ENCODE results near the gene NBDY. TPM values are rescaled to one million over a fixed set of nuclear protein-coding genes. Genes with fewer than 3 reads are reported as not detected.
A peak's percentile ranks its signal among the peaks of the same experiment; 100 is the strongest.

Gene NBDY
- total RNA-seq, 4 donors from 2014 or later = 0.51 to 40.4 (median 13.3) TPM

DNA sequence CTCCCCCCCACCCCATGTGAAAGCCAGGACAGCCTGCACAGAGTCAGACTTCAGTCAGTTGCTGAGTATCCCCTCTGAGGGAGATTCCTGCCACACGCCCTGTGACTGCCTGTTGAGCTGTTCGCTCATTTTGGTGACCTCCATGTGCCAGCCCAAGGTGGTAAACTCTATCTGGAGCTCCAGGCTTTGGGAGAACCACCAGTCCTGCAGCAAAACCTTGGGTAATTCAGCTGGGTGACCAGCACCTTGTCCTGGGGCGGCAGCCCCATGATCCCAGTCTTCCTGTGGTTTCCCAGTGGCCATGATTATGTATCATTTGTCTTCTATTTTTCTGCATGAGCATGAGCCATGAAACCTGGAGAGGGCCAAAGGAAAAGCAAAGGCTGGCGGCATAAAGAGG lies 73.4 kb downstream of the NBDY start:
- H3K9me3 ChIP-seq = no peaks in the 10 kb centered on the region
- no peak for TF ChIP-seq POLR2A (IDR thresholded peaks at IDR 0.05)
- TF ChIP-seq CTCF (IDR thresholded peaks at IDR 0.05) = no peak
- DNase-seq = no peak
- intact Hi-C loops (cut with DNase I; ENCODE audit: low total_unique reads) = no loop called here
- no peaks in the 10 kb centered on the region for H3K27me3 ChIP-seq
- no peaks in the 10 kb centered on the region for H3K36me3 ChIP-seq
- H3K4me3 ChIP-seq = peak overlapping the region in 1 of 2 donors; percentile 47
- H3K27ac ChIP-seq = peak overlapping the region in 1 of 2 donors; percentile 87
- H3K4me1 ChIP-seq = peaks cover 0 to 4% of the 10 kb centered on the region in 2 donors

DNA sequence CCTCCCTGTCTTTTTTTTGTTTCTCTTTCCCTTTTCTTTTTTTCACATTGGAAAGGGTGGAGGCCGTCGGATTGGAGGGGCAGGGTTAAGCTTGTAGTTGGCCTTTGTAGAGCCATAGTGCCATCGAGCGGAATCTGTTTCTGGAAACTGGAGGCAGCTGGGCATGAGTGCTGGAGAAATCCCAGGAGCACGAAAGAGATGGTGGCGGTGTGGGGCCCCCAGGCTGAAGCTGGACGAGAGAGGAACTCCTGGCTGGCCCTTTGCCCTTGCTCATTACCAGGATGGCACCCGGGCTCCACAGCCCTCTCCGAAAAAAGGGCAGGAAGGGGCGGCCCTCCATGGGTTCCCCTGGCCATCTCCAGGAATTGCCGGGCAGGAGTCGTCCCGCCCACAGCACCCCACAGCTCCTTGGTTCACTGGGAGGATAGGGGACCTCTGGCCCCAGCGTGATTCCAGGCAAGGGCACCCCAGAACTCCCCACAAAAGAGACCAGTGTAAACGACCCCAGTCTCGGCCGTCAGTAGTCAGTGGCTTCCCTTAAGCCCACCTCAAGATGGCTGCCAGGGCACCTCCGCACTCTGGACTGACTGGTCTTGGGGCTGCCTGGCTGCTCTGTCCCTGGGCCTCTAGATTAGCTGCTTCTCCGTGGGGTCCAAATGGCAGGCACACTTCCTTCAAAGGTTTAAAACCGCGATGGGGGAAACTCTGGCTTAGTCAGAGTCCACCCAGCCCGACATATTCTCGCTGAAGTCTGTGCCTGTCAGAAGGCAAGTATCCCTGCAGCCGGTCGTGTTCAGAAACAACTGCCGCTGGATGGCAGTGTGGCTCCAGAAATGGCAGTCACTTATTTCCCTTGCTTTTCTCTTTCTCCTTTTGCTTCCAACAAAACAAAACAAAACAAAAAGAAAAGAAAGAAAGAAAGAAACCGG lies 74.1 kb downstream of the NBDY start:
- no peaks in the 10 kb centered on the region for H3K9me3 ChIP-seq
- H3K36me3 ChIP-seq = no peaks in the 10 kb centered on the region
- TF ChIP-seq CTCF (IDR thresholded peaks at IDR 0.05) (peak; percentile 55 to 66 (median 64)), POLR2A (IDR thresholded peaks at IDR 0.05) (no peak)
- intact Hi-C loops (cut with DNase I; ENCODE audit: low total_unique reads) = no loop called here
- H3K27me3 ChIP-seq = no peaks in the 10 kb centered on the region
- H3K27ac ChIP-seq = peak overlapping the region; percentile 51 to 87
- DNase-seq = peak; percentile 76 to 87
- H3K4me1 ChIP-seq = peaks cover 0 to 4% of the 10 kb centered on the region in 2 donors
- peak overlapping the region; percentile 34 to 47 for H3K4me3 ChIP-seq

- H3K27me3 ChIP-seq = no peaks in the 10 kb centered on the region
- H3K36me3 ChIP-seq = no peaks in the 10 kb centered on the region
- H3K27ac ChIP-seq = peak overlapping the region; percentile 51 to 87
- peaks cover 0 to 4% of the 10 kb centered on the region in 2 donors for H3K4me1 ChIP-seq
- H3K4me3 ChIP-seq = no peak overlapping the region
- no peak for TF ChIP-seq CTCF (IDR thresholded peaks at IDR 0.05)
- no peak for DNase-seq
- H3K9me3 ChIP-seq = no peaks in the 10 kb centered on the region
- intact Hi-C loops (cut with DNase I; ENCODE audit: low total_unique reads) = no loop called here
Observed at GRCh38 chrX:56803850-56804681, 75.0 kb downstream of the NBDY start.

DNA sequence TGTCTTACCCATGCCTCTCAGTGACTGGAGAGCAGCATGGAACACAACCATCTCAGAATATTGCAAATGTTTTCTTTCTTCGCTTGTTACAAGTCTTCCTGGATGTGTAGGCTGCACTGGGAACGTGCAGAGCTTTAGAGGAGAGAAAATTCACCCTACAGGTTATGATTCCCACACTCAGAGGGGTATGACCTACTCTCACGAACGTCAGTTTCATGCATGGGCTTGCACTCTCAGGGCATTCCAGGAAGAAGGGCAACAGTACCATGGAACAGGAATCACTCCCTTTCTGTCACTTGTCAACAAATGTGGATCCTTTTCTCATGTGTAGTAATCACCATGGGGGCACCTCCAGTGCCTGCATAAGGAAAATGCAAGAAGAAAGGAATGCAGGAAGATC lies 75.8 kb downstream of the NBDY start:
- no peak for DNase-seq
- no peak overlapping the region for H3K27ac ChIP-seq
- H3K9me3 ChIP-seq = no peaks in the 10 kb centered on the region
- no peaks in the 10 kb centered on the region for H3K27me3 ChIP-seq
- peaks cover 0 to 4% of the 10 kb centered on the region in 2 donors for H3K4me1 ChIP-seq
- TF ChIP-seq POLR2A (IDR thresholded peaks at IDR 0.05) (no peak), CTCF (IDR thresholded peaks at IDR 0.05) (no peak)
- intact Hi-C loops (cut with DNase I; ENCODE audit: low total_unique reads) = no loop called here
- H3K4me3 ChIP-seq = no peak overlapping the region
- no peaks in the 10 kb centered on the region for H3K36me3 ChIP-seq

Data from uterus (tissue), 4 donors.